Measurements from ENCODE around the gene TMEM72.
"Not testable (repeated sequence)": the region's sequence is repeated elsewhere in the genome, so short reads cannot be mapped to it uniquely, and the experiment has no call there.

The TMEM72 gene

DNA sequence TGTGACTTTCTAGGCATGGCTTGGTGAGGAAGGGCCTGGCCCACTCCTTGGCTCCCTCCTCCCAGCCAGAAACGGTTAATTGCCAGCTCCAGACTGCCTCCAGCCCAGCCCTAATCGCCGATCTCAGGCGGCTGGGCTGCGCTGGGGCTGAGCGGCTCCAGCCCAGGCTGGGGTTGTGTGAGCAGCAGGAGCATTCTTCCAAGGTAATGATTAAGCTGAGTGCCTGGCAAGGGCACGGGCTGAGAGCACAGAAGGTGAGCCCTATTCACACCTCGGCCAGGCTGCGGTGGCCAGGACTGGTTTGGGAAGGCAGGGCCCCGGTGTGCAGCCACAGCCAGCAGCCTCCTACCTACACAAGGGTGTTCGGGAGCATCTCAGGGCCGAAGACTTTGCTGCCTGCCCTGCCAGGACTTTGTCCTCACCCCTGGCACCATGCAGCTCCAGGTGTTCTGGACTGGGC, at the start of gene TMEM72:
TSS of gene TMEM72 (plus strand) at position 257 of the 460 bp plus-strand sequence. CDS start at position 433, 176 bp downstream.
- DNase-seq (ENCODE audit: low spot score), result peak; percentile 84

DNA sequence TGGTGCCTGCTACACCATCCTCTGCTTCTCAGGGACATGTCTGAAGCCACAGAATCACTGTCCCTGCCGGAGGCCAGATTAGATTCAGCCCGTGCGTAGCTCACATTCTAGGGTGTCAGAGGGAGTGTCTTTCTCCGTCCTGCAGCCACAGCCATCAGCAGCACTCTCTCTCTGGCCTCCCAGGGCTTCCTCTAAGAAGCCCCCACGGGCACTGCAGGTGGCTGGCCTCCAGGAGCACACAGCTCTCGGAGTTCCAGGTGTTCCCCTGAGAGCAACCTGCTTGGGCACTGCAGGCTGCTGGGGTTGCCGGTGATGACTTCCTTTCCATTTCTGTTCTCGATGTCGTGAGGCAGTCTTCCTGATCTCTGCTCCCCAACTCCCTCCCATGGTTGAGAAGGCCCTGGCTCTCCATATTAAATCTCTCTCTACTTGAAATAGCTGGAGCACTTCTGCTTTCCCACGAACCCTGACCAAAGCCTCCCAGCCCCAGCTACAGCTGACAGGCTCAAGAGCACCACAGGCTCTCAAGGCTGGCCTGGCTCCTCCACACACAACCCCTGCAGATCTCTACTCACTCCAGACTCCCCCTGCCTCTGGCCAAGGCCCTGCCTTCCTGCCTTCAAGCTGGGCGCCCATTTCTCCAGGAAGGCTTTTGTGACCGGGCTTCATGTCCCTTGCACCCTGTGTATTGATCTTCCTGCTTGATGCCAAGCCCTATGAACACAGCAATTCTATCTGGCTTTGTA, 49.0 kb upstream of the TMEM72 start:
- DNase-seq (ENCODE audit: low spot score), result no peak

DNA sequence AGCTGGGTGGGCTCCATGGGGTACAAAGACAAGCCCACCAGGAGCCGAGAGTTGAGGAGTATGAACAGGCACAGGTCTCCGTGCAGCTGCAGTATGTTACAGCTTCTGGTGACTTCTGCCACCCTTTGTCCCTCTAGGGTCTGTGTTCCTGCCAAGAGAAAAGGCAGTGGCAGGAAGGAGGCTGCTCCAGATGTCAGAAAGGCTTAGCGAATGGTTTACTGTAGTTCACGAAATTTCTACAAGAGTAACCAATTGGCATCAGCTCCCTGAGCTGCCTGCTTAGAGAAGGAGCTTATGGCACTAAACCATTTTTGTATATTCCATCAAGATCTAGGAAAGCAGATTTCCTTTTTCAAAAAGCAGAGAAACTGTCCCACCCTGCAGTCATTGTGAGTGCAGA, 48.2 kb upstream of the TMEM72 start:
- no peak for DNase-seq (ENCODE audit: low spot score)

DNA sequence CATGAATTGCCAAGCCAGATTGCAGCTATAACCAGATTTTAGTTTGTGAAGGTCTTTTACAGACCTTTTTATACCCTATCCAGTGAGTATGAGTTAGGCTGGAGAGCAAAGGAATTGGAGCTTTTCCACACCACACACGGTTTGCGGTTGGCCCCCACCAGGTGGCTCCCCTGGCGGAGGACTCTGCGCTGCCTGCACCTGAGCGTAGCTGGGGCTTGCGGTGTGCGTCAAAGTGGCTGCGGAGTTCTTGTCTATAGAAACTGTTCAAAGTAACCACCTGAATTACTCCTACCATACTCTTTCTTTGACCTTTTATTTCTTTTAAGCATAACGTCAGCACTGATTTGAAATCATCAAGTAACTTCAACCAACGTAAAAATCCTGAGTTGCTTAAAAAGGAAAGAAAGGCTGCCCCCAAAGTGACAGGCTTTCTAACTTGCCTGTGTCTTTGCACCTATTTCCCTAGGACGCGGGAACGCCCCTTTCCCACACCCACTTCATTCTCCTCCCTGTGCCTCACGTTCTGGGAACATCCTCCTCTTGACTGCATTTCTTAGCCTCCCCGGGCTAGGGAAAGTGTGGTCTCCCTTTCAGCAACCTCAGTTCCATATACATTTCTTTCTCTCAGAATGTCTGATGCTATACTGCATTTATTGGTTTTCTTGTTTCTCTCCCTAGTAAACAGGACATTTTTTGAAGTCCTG, 47.6 kb upstream of the TMEM72 start:
- DNase-seq (ENCODE audit: low spot score), result no peak

DNA sequence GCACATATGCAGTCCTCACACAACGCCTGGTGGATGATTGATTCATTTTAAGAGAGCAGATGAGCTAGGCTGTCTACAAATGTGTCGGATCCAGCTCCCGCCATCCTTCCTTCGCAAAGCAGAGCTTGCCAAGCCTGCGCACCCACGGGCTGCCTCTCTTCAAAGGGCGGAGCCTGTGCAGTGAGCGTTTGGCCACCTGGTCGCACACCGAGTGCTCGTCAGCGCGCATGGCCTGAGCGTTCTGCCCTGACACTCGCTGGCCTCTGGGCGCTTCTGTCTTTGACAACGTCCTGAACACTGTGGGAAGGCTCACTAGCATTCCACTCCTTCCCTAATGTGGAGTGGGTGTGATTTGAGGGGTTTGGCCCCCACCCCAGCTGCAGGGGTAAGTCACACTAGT, 47.1 kb upstream of the TMEM72 start:
- peak; percentile 49 for DNase-seq (ENCODE audit: low spot score)

DNA sequence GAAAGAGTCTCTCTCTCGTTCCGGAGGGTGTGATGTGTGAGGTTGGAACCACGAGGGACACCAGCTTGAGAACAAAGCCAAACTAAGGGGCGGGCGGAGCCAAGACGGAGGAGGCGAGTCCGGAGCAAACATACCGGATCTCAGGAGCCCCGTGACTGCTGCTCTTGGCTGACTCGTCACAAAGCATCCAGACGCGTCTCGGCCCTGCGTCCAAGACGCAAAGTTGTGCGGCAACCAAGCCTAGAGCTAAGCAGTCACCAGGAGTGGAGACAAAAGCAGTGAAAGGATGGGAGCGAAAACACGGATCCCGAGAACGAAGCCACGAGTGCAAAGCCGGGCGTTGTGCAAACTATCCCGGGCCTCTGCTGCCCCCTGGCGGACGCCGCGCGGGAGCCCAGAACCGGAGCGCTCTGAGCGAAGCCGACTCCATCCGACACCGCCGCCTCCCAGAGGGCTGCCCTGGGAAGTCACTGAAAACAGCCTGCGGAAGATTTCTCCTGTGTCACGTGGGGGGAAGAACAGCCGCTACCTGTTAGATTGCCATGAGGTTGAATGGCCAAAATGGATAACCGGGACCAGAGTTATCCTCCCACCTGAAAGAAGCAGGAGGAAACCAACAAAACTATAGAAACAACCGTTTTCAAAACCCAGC, 46.4 kb upstream of the TMEM72 start:
- peak; percentile 91 for DNase-seq (ENCODE audit: low spot score)

DNA sequence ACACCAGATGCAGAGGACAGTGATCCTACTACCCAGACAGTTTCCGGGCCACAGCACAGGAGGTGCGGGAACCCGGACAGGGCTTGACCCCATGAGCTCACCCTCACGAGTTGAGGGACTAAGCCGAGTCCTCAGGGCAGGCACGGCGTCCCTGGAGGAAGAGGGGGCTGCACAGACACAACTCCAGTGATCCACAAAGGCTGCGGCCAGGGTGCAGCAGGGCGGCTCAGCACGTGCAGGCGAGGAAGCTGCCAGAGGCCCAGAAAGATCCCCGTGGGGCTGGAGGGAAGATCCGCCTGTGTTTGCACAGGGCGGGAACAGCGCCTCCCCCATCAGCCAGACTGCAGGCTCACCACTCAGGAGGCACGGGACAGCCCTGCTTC, 45.9 kb upstream of the TMEM72 start:
- DNase-seq (ENCODE audit: low spot score), result no peak

DNA sequence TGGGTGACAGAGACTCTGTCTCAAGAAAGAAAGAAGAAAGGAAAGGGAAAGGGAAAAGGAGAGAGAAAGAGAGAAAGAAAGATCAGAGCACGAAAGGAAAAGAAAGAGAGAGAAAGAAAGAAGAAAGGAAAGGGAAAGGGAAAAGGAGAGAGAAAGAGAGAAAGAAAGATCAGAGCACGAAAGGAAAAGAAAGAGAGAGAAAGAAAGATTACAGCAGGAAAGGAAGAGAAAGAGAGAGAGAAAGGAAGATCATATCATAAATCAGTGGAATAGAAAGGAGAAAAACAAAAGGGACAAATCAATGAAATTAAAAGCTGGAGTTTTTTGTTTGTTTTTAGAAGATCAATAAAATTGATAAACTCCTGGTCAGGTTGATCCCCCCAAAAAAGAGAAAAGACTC, 44.8 kb upstream of the TMEM72 start:
- DNase-seq (ENCODE audit: low spot score), result not testable (repeated sequence)

DNA sequence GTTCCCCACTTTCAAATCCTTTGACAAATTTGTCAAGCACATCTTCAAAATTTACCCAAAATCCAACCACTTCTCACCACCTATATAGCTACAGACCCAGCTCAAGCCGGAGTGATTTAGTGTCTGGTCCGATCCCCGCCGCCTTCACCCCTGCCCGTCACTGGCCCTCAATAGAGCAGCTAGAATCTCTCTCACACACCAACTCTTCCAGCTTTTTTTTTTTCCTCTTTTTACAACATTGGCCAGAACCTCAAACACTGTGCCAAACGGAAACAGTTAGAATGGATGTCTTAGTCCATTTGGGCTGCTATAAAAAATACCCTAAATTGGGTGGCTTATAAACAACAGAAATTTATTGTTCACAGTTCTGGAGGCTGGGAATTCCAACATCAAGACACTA, 41.1 kb upstream of the TMEM72 start:
- no peak for DNase-seq (ENCODE audit: low spot score)

DNA sequence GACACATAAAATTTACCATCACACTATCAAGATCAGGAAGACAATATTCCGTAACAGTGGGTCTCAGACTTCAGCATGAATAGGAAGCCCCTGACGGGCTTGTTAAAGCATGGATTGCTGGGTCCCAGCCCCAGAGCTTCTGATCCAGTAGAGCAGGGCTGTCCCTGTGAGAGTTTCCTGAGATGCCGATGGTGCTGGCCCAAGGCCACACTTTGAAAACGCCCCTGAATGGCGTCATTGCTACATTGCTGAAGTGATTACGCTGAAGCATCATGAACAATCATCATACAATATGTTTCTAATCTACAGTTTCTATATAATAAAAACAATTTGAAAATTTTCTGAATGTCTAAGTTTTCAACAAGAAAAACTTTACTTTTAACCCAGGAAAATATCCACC, 38.0 kb upstream of the TMEM72 start:
- DNase-seq (ENCODE audit: low spot score), result no peak

DNA sequence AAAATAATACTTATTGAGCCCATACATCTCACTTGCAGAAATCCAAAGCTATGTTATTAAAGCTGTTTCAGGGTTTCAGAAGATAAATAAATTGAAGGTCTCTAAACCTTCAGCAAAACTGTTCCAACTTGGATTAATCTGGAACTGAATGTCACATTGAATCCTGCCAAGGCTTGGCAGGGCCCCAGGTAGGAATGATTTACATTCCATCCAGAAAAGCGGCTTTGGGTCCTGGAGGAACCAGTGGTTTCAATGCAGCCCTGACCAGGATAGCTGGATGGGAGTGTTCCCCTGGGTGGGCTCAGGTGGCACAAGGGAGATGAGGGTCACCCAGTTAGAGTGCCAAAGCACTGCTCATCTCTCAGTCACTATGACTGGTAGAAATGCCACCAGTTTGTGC, 37.0 kb upstream of the TMEM72 start:
- DNase-seq (ENCODE audit: low spot score), result no peak

DNA sequence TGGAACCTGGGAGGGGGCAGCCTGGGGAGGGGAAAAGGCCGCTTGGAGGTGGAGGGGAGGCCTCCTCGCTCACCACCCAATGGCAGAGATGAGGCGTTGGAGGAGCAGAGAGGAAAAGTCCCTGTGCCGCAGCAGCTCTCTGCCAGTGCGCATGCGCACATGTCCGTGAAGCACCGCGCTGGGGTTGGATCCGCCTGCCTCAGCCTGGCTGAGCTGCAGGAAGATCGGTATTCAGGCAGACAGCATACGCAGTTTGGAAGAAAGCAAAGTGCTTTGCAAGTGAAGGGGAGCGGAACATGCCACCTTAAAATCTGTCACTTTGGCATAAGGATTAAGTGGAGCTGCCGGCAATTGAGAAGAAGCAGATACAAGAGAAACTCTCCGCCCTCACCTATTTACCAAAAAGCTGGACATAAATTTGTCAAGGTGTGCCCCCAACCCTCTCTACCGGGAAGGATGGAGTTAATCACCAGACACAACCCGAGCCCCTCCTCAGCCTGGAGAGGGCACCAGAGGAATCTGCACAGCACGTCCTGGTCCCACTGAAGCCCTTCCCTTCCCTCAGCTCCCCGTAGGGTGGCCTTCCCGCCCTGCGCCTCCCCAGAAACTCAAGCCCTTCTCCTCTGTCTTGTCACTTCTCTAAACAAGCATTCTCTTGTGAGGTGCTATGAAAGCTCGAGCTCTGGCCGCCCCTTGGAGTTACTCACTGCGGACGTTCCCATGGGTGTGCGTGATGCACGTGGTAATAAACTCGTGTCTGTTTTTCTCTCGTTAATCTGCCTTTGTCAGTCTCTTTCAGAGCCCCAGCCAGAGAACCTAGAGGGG, 32.2 kb upstream of the TMEM72 start:
- peak; percentile 96 for DNase-seq (ENCODE audit: low spot score)

DNA sequence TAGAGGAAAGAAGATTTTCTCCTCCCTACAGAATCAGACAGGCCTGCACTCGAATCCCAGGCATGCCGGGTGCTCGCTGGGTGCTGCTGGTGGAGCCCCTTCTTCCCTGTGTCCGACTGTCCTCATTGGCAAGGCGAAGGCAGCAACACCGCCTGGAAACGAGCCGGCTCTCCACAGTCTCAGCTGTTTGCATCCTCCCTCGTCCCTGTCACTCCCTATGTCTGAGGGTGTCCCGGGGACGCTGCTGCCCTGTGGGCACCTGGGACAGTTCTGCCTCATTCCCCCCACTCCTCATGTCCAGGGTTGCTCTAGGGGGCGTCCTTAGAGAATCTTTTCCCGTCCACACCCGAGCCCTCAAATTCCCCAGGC, 31.6 kb upstream of the TMEM72 start:
- DNase-seq (ENCODE audit: low spot score), result no peak

DNA sequence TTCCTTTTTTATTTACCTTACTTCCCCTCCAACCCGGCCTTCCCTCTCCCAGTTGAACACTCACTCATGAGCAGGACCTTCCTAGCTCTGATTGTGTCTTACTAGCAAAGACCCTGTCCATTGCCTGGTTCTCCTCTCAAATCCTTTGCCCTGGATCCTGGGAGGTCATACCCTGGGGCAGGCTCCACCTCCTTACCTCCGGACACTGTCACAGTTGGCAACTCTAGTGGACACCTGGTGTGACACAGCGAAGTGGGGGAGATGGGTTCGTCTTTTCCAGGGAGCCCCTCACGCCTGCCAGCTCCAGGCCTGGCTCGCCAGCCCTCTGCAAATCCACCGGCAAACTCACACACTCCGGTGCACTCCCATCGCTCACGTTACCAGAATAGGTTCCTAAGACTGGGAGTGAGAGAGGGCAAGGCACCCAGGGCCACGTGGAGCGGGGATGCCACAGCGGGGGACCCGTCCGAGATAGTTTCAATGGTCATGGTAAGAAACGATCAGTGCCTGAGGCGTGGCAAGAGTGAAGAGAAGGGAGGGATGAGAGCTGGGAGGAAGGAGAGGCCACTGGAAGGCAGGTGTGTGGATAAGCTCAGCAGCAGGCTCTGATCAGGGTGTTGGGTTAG, 30.9 kb upstream of the TMEM72 start:
- no peak for DNase-seq (ENCODE audit: low spot score)

DNA sequence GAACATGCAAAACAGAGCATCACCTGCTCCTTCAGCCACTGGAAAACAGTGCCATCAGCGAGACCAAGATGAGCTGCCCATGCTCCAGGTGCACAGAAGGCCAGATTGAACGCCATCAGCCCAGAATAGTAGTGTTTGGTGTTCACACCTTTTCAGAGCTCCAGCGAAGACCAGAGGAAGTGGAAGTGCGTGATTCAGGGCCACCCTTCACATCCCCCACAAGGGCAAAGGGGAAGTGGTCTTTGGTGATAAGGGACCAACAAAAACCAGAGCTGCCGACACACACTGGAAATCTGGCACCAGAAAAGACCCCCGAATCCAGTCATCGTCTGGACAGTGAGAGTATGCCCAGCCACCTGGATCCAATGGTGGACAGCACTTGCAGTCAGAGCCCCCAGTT, 29.5 kb upstream of the TMEM72 start:
- DNase-seq (ENCODE audit: low spot score), result no peak

DNA sequence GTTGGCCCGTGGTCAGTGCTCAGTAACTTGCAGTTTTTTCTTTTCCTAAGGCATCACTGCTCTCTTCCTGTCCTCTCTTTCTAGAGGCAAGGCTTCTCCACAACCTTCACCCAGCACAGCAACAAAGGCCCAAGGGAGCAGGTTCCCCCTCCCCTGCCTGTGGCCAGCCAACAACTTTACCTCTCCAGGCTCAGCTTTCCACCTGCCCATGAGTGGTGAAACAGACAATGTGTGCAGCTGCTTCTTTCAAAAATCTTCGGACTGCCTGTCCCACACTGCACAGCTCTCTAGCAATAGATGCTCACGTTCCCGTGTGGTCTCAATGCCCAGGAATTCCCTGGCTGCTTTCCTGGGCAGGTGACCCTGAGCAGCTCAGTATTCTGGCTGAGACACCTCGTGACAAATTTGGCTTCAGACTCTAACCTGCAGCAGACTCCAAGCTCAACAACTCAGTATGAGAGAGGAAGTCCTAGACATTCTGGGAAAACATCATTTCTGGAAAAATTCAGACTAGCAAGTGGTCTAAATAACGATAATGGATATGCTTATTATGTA, 28.9 kb upstream of the TMEM72 start:
- DNase-seq (ENCODE audit: low spot score), result no peak

DNA sequence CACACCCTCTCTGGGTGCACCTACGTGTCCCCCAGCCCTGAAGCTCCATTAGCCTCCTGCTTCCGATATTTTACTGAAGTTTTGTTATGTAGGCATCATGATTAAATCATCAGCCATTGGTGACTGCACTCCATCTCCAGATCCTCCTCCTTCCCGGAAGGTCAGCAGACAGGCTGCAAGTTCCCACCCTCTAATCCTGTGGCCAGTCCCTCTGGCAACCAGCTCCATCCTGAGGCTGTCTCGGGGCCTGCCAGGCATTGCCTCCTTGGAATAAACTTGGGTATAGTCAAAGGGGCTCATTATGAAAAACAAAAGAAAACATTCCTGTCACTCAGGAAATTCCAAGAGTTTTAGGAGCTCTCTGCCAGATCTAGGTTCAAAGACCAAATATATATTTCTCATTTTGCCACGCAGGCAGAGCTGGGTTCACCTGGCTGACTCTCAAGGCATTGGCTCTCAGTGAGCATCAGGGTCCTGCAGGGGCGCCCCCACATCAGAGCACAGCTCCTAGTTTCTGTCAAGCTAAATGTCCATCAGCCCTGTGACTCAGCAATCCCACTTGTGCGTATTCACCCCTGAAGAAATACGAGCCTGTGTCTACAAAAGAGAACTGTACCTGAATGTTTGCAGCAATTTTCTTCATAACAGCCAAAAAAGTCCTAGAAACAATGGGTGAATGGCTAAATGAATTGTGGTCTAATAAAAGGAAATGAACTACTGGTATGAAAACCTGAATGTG, 27.4 kb upstream of the TMEM72 start:
- no peak for DNase-seq (ENCODE audit: low spot score)

DNA sequence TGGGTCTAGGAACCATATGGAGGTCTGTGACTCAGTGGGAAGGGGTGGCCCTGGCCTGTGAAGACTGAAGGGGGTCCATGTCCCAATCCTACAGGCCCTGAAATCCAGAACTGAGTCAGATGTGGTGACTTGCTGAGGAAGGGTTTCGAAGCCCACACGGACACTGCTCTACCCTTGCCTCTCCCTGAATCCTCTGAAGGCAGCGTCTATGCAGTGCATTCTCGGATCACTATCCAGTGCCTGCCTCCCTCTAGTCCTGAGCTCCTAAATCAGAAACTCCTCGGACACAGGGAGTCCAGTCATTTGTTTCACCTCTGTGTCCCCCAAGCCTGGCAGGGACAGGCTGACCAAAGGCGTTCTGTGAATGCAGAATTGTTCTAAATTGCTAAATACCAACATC, 25.4 kb upstream of the TMEM72 start:
- DNase-seq (ENCODE audit: low spot score), result no peak

DNA sequence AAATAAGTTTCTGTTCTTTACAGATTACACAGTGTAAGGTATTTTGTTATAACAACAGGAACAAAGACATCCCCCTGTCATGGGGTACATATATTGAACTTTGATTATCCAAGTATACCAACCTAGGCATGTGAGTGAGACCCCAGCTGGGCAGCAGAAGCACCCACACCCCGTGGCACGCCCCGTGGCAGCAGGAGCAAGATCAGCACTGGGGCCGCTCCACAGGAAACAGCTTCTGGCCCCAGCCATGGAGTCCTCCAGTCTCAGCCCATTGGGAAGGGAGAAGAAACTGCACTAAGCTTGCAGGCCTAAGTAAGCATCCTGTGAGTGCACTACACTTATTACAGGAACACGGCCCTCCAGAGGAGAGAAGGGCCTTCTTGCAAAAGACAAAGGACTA, 24.2 kb upstream of the TMEM72 start:
- DNase-seq (ENCODE audit: low spot score), result no peak

DNA sequence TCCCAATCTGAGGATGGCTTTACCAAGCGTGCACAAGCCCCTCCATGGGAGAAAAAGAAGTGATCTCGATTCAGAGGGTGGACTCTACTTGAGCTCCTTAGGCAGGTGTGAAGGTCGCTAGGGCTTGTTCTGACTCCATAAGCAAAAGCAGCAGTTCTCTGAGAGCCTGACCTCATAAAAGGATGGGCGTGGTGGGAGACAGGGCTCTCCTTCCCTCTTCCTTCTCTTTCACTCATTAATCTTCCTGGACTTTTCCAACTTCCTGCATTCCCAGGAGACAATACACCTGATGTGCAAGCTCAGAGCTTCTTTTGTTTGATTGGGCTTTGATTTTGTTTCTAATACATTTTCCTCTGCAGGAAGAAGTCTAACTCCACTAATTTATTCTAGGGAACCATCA, 22.3 kb upstream of the TMEM72 start:
- no peak for DNase-seq (ENCODE audit: low spot score)

DNA sequence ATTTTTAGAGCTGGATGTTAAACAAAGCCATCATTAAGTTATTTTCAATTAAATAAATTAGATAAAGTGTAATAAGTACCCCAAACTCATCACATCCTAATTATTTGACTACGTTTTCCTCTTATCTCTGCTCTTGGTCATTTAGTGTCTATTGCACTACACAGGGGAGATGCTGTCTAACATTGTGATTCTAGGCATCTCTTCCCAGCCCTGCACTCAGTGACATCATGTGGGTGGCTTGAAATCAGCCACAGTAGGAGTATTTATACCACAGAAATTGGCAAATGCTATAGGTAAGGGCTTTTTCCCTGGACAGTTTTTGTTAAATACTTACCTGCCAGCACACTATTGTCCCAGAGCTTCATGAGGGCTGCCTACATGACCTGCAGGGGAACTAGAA, 21.3 kb upstream of the TMEM72 start:
- DNase-seq (ENCODE audit: low spot score), result no peak
